BJ (cell line): ENCODE measurements around the gene SAXO1. TPM values are rescaled to one million over a fixed set of nuclear protein-coding genes. Genes with fewer than 3 reads are reported as not detected.

ENCODE experiments used
- CTCF ChIA-PET: fragments of 350-600 bp; formaldehyde crosslinking; extraction: SDS; loops from one replicate; lab custom pipeline; 2021; ENCODE audit warnings: antibody characterized with exemption, inconsistent platforms; lab: Yijun Ruan, JAX
- POLR2A ChIA-PET: fragments of 300-600 bp; sonication (Branson Sonifier 250); formaldehyde crosslinking; extraction: SDS; loops from one replicate; lab custom pipeline; 2021; ENCODE audit warnings: antibody characterized with exemption; lab: Charles Lee
- DNase-seq: peaks from one replicate; pipeline ENCODE4 v3.0.0-alpha.2; 2011; ENCODE audit warnings: low read depth
- H3K27me3 ChIP-seq: 2 replicates; pipeline ENCODE4 v1.6.0; 2011; ENCODE audit warnings: low read length; ENCODE audit not compliant: control insufficient read depth, insufficient read depth
- H3K36me3 ChIP-seq: 2 replicates; pipeline ENCODE4 v1.5.1; 2011; ENCODE audit warnings: low read length; ENCODE audit not compliant: control insufficient read depth, insufficient read depth
- H3K4me3 ChIP-seq: 2 replicates; pipeline ENCODE4 v1.5.1; 2011; ENCODE audit warnings: low read depth, mild to moderate bottlenecking, control low read depth, low read length
- CTCF ChIP-seq: IDR thresholded peaks from 2 replicates; pipeline ENCODE4 v1.5.1; 2011; ENCODE audit warnings: low read depth, mild to moderate bottlenecking, control low read depth, inconsistent platforms, low read length, moderate library complexity; ENCODE audit not compliant: insufficient read depth
- polyA minus RNA-seq: library from RNA; depleted of rRNA, polyadenylated mRNA; stranded (reverse); fragments of >200 nt; gene quantifications from 2 replicates; pipeline ENCODE4 v1.2.3, GENCODE V29; 2011; rRNA and poly(A)+ RNA removed
- polyA plus RNA-seq: library from polyadenylated mRNA; depleted of rRNA; stranded (reverse); fragments of >200 nt; gene quantifications from 2 replicates; pipeline ENCODE4 v1.2.3, GENCODE V29; 2011; rRNA removed

SAXO1 gene
- polyA plus RNA-seq (not detected in 2 replicates), polyA minus RNA-seq (not detected in 2 replicates)

- Histone ChIP-seq H3K4me3 (no peak within 1 kb of the TSS), H3K27me3 (no peaks in the 10 kb centered on the region), H3K36me3 (no peaks in the 10 kb centered on the region)
- DNase-seq, result no peak
- ChIA-PET CTCF (interaction anchor here (1.0 to 1.2 kb wide), 3 partner anchors 432 to 1222 kb away, joined by 3 to 5 read pairs (median 3); no protein-coding TSS in a partner anchor), POLR2A (no interaction called here)
- no peak for TF ChIP-seq CTCF
Measured at GRCh38 chr9:19033015-19033414, at the start of gene SAXO1. TSS of gene SAXO1 (minus strand) at chr9:19033209. CDS start at chr9:19032908, 301 bp downstream.

GRCh38 chr9:19074836-19075235 lies 41.8 kb upstream of the SAXO1 start:
- H3K36me3 ChIP-seq, result peaks cover 7% of the 10 kb centered on the region; the same call in 1 of the 2 replicates
- no peak for DNase-seq
- CTCF ChIA-PET, result no interaction called here

GRCh38 chr9:19074229-19074628 lies 41.2 kb upstream of the SAXO1 start:
- Histone ChIP-seq H3K27me3 (no peaks in the 10 kb centered on the region), H3K36me3 (peaks cover 8% of the 10 kb centered on the region; the same call in 1 of the 2 replicates), H3K4me3 (no peak overlapping the region)
- ChIA-PET POLR2A (no interaction called here), CTCF (interaction anchor here (1.3 kb wide), 1 partner anchor 12 kb away, joined by 4 read pairs; no protein-coding TSS in a partner anchor)
- no peak for TF ChIP-seq CTCF
- DNase-seq, result no peak

More at GRCh38 chr9:19074836-19075235, 41.8 kb upstream of the SAXO1 start:
- TF ChIP-seq CTCF, result no peak
- POLR2A ChIA-PET, result no interaction called here
- H3K27me3 ChIP-seq, result no peaks in the 10 kb centered on the region
- H3K4me3 ChIP-seq, result no peak overlapping the region

GRCh38 chr9:19057033-19057432 lies 24.0 kb upstream of the SAXO1 start:
- DNase-seq, result no peak
- no peak for TF ChIP-seq CTCF
- no peak overlapping the region for H3K4me3 ChIP-seq
- ChIA-PET POLR2A (no interaction called here), CTCF (interaction anchor here (1.1 kb wide), 1 partner anchor 400 kb away, joined by 4 read pairs; no protein-coding TSS in a partner anchor)
- H3K27me3 ChIP-seq, result no peaks in the 10 kb centered on the region
- H3K36me3 ChIP-seq, result peaks cover 1% of the 10 kb centered on the region; the same call in 1 of the 2 replicates

- no peaks in the 10 kb centered on the region for H3K36me3 ChIP-seq
- ChIA-PET CTCF (interaction anchor here (0.5 to 1.9 kb wide), 7 partner anchors 8 to 796 kb away, joined by 3 to 5 read pairs (median 3); no protein-coding TSS in a partner anchor), POLR2A (no interaction called here)
- no peaks in the 10 kb centered on the region for H3K27me3 ChIP-seq
- H3K4me3 ChIP-seq, result peak overlapping the region; percentile 53
- DNase-seq, result no peak
- TF ChIP-seq CTCF, result no peak
Measured at GRCh38 chr9:19050637-19051591, 17.9 kb upstream of the SAXO1 start.
